GM18517 (cell line): ENCODE measurements around the gene B3GNT5.

ENCODE experiments used
- ATAC-seq: cut with Tn5 transposase; IDR thresholded peaks from one replicate; pipeline ENCODE4 v1.9.1; 2021; ENCODE audit warnings: mild to moderate bottlenecking, moderate library complexity; ENCODE audit not compliant: unreplicated experiment

Gene B3GNT5

GRCh38 chr3:183264268-183264667, 11.2 kb downstream of the B3GNT5 start:
- ATAC-seq, result no peak

- no peak for ATAC-seq
Observed at GRCh38 chr3:183265157-183265642, 12.1 kb downstream of the B3GNT5 start.

GRCh38 chr3:183265834-183266417, 12.9 kb downstream of the B3GNT5 start:
- no peak for ATAC-seq

- no peak for ATAC-seq
Observed at GRCh38 chr3:183266454-183266853, 13.4 kb downstream of the B3GNT5 start.

DNA sequence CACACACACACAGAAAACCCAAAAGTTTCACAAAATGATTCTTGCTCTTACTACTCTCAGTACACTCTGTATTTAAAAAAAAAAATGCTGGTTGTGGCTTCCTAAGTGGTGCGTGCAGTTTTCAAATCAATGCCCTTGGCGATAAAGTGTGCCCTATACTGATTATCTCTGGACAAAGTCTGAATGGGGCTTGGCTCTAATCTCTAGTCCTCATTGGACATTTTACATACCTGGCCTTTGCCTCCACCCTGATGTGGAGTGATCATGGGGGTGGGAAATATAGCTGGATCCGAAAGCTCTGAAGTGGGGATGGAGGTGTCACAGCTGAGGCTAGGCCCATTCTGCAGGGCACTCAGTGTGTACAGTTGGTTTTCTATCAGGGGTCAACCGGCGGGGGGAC, 14.1 kb downstream of the B3GNT5 start:
- ATAC-seq, result no peak

DNA sequence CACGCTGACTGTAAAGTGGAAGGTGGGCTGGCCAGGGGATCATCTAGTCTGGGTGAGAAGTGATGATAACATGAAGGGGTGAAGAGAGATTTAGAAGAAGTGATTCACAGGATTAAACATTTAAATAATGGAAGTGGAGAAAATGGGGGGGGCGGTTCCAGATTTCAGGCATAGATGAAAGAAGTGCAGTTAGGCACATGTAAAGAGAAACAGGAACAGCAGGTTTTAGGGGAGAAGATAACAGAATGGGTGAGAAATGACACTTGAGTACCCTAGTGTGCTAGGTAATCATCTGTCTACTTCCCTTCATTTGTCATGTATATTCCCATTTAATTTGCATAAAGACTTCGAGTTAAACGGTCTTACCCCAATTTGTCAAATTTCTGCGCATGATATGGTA, 15.3 kb downstream of the B3GNT5 start:
- no peak for ATAC-seq

DNA sequence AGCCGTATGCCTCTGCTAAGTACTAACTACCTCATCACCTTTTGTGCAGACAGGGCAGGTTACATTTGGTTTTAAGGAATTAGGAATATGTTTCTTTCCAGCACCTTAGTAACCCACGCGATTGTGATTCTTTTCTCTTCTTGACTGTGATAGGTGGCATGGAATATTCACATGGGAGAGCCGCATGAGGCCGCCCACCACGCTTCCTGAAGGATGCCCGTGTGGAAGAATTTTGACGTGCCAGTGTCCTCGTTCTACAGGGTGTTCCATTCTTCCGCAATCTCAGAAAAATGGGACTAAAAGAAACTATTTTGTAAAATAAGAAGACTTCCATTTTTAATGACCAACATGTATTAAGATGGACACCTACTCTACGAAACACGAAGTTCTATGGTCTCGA, 16.3 kb downstream of the B3GNT5 start:
- no peak for ATAC-seq

DNA sequence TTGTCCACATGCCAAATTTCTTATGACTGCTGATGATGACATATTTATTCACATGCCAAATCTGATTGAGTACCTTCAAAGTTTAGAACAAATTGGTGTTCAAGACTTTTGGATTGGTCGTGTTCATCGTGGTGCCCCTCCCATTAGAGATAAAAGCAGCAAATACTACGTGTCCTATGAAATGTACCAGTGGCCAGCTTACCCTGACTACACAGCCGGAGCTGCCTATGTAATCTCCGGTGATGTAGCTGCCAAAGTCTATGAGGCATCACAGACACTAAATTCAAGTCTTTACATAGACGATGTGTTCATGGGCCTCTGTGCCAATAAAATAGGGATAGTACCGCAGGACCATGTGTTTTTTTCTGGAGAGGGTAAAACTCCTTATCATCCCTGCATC, 17.3 kb downstream of the B3GNT5 start:
- ATAC-seq, result no peak

- ATAC-seq, result no peak
Observed at GRCh38 chr3:183272142-183272541, 19.1 kb downstream of the B3GNT5 start.

- ATAC-seq, result no peak
Observed at GRCh38 chr3:183272791-183273190, 19.7 kb downstream of the B3GNT5 start.

- no peak for ATAC-seq
Observed at GRCh38 chr3:183274609-183275008, 21.6 kb downstream of the B3GNT5 start.

GRCh38 chr3:183275418-183275817, 22.4 kb downstream of the B3GNT5 start:
- no peak for ATAC-seq

DNA sequence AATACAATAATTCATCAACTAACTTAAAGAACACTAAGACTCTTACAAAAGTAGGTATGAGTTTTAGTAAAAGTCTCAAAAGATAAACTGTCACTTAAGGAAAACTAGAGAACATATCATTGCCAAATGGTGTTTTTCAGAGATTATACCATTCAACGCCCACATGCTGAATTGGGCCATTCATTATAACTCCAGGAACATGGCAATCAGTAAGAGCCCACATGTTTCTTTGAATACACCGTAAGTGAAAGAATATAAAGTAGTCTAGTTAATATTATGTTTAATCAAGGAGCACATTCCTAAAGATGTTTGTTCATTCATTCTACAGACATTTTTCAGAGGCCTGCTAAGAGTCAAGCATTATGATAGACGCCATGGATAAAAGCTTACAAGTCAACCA, 22.9 kb downstream of the B3GNT5 start:
- no peak for ATAC-seq

DNA sequence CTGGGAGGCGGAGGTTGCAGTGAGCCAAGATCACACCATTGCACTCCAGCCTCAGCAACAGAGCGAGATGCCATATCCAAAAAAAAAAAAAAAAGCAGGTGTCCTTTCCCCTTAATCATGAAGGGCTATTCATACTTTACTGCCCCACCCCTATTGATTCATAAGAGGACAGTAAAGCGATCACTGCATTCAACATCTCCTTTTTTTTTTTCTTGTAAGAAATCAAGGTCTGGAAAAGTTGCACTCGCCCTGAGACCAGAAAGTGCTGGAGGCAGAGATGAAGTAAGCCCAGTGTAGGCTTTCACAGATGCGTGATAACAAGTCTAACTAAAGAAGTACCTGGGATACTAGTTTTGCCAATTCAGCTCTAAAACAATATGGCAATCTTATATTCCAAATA, 24.2 kb downstream of the B3GNT5 start:
- no peak for ATAC-seq

- ATAC-seq, result no peak
Observed at GRCh38 chr3:183278479-183279088, 25.5 kb downstream of the B3GNT5 start.

DNA sequence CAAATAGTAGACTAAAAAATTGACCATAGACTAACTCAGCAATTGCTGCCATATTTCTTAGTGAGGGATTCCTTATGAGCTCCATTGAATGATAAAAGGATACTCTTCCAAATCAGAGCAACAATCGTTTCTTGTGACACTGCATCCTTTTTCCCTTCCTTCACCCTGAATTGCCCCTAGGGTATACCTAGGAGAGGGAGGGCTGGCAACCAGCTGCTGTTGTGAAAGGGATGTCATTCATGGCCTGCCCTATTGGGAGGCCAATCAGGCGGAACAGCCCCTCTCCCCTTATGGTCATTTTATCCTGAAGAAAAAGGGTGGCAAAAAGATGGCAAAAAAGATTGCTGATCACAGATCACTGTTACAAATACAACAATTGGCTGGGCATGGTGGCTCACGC, 26.3 kb downstream of the B3GNT5 start:
- ATAC-seq, result no peak

DNA sequence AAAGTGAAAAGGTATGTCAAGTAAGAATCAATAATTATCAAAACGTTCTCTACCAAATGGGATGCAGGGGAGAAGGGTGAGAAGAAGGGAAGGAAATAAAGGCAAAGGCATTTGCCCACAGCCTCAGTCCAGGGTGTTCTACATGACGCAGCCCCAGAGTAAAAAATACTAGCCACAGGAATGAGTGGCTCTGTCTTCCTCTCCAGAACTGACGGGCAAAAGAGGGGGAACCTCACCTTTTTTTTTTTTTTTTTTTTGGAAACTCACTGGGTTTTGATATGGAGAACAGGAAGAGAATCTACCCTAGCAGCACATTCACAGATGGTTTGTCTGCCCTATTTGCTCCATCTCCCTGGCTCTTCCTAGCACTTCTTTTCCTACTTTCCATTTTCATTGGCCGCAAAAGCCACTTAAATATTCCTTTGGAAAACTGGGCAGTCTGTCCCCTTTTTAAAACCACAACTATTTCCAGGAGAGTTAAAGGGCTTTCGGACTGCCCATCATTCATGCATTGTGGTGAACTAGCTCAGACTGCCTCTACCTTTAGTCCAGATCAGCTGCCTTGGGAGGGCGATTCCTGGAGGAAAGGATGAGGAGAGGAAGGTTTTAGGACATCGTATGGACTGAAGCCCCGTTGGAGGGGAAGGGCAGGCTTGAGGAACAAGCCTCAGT, 28.2 kb downstream of the B3GNT5 start:
- ATAC-seq, result no peak

DNA sequence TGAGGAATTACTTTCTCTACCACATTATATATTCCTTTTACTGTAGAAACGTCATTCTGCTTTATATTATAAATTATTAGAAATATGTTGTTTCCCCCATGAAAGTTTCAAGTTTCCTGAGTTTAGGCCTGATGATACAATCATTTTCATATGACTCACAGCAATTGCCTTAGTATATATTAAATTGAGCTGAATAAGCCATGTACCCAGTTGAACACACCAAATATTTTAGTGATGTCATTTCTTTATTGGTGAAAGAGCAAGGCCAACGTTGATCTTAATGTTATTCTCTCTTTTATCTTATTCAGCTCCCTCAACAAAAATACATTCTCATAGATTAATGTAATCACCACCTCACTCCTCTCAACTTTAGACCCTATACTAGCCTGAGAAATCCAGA, 30.8 kb downstream of the B3GNT5 start:
- no peak for ATAC-seq

GRCh38 chr3:183284570-183284969, 31.5 kb downstream of the B3GNT5 start:
- ATAC-seq, result no peak

GRCh38 chr3:183285318-183285717, 32.3 kb downstream of the B3GNT5 start:
- no peak for ATAC-seq

GRCh38 chr3:183285828-183286457, 32.9 kb downstream of the B3GNT5 start:
- ATAC-seq, result peak; percentile 98
